SK-N-SH (cell line): ENCODE results near the gene FGF5. TPM values are rescaled to one million over a fixed set of nuclear protein-coding genes. Genes with fewer than 3 reads are reported as not detected.

Experiments used
- ELF1 ChIP-seq: IDR thresholded peaks from 2 replicates; pipeline ENCODE4 v1.4.0; 2012
- EP300 ChIP-seq, 2 experiments: IDR thresholded peaks; 2 replicates each; pipeline versions ENCODE4 v1.4.0 to v1.6.1; 2012; ENCODE audit warnings: borderline replicate concordance in 1 of 2, low read depth in 1 of 2, low read length in 1 of 2
- EZH2phosphoT487 ChIP-seq: fragments of 200-600 bp; sonication (generic); IDR thresholded peaks from 2 replicates; pipeline ENCODE4 v1.6.1; 2017; ENCODE audit warnings: low read depth, mixed run types, mild to moderate bottlenecking, antibody characterized with exemption, moderate library complexity, borderline replicate concordance
- FOSL2 ChIP-seq: IDR thresholded peaks from 2 replicates; pipeline ENCODE4 v1.4.0; 2012; ENCODE audit warnings: low read depth, mild to moderate bottlenecking, moderate library complexity, borderline replicate concordance
- GATA2 ChIP-seq: sonication (generic); formaldehyde crosslinking; IDR thresholded peaks from 2 replicates; pipeline ENCODE4 v1.5.0; 2020; ENCODE audit warnings: mild to moderate bottlenecking, missing genetic modification reagents
- JUND ChIP-seq: IDR thresholded peaks from 2 replicates; pipeline ENCODE4 v1.4.0; 2012
- MXI1 ChIP-seq: IDR thresholded peaks from 2 replicates; pipeline ENCODE4 v1.6.1; 2012; ENCODE audit warnings: mild to moderate bottlenecking, low read depth, low read length, improper control_type of control experiment
- NFIC ChIP-seq: IDR thresholded peaks from 2 replicates; pipeline ENCODE4 v1.4.0; 2012; ENCODE audit warnings: borderline replicate concordance
- RFX5 ChIP-seq: IDR thresholded peaks from 2 replicates; pipeline ENCODE4 v1.6.1; 2012; ENCODE audit warnings: mild to moderate bottlenecking, improper control_type of control experiment, low read length
- RXRA ChIP-seq: IDR thresholded peaks from 2 replicates; pipeline ENCODE4 v1.4.0; 2012; ENCODE audit warnings: low read depth, mild to moderate bottlenecking, borderline replicate concordance
- SMC3 ChIP-seq: IDR thresholded peaks from 2 replicates; pipeline ENCODE4 v1.6.1; 2012; ENCODE audit warnings: low read depth, low read length, improper control_type of control experiment
- TCF12 ChIP-seq: IDR thresholded peaks from 2 replicates; pipeline ENCODE4 v1.4.0; 2012
- TEAD4 ChIP-seq: IDR thresholded peaks from 2 replicates; pipeline ENCODE4 v1.4.0; 2012; ENCODE audit warnings: mild to moderate bottlenecking, borderline replicate concordance; ENCODE audit not compliant: insufficient read depth
- polyA plus RNA-seq, 3 experiments: library from polyadenylated mRNA; depleted of rRNA; stranded (reverse); fragments of >200 nt; gene quantifications; 2 replicates each; pipeline ENCODE4 v1.2.3, GENCODE V29; 2012
- TF ChIP-seq, protein P1 (sequence below): fragments of 150-350 bp; IDR thresholded peaks from 2 replicates; pipeline ENCODE4 v1.6.1; 2017; ENCODE audit warnings: antibody characterized with exemption, low read length, low read depth, borderline replicate concordance
- TF ChIP-seq, protein P2 (sequence below): IDR thresholded peaks from 2 replicates; pipeline ENCODE4; 2012
- TF ChIP-seq, protein P3 (sequence below): IDR thresholded peaks from 2 replicates; pipeline ENCODE4 v1.6.1; 2012; ENCODE audit warnings: mild to moderate bottlenecking, low read depth, low read length, moderate library complexity

Gene FGF5
- polyA plus RNA-seq, 1 of the 3 experiments (the other 2 are of a cell fraction), result 17.7 TPM

DNA sequence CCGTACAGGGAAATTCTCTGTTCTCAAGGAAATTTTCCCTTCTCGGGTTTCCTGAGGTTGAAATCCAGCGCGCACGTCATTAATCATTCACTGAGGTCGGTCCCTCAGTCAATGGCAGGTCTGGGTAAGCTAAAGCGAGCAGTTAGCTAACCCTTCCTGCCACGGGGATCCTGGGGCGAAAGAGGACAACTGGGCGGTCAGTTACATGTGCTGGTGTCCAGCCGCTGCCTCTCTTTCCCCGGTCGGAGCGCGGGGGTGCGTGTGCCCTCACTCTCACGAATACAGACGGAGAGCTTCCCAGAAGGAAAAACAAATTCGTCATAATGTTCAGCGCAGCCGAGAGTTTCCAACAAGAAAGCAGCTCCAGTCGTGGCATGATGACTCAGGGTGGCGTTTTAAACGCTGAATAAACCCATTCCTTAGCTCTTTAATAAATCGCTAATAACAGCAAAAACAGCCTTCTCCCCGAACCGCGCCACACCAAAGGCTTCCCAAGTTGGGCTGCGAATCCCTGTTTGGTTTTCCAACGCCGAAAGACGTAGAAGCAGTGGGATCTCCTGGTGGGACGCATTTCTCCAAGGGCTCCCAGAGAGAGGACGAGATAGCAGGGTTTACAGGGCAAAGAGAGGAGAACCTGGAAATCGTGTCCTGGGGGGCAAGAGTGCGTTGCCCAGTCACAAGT, 752 bp upstream of the FGF5 start (continued):
- TF ChIP-seq, protein P1, sequence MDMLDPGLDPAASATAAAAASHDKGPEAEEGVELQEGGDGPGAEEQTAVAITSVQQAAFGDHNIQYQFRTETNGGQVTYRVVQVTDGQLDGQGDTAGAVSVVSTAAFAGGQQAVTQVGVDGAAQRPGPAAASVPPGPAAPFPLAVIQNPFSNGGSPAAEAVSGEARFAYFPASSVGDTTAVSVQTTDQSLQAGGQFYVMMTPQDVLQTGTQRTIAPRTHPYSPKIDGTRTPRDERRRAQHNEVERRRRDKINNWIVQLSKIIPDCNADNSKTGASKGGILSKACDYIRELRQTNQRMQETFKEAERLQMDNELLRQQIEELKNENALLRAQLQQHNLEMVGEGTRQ, result no peak
- 0 out of 2 replicates have a peak, but pooled peaks have one; percentile 10 for TF ChIP-seq TEAD4
- TF ChIP-seq ELF1, result no peak
- no peak for TF ChIP-seq EZH2phosphoT487
- no peak for TF ChIP-seq SMC3
- TF ChIP-seq, protein P2, sequence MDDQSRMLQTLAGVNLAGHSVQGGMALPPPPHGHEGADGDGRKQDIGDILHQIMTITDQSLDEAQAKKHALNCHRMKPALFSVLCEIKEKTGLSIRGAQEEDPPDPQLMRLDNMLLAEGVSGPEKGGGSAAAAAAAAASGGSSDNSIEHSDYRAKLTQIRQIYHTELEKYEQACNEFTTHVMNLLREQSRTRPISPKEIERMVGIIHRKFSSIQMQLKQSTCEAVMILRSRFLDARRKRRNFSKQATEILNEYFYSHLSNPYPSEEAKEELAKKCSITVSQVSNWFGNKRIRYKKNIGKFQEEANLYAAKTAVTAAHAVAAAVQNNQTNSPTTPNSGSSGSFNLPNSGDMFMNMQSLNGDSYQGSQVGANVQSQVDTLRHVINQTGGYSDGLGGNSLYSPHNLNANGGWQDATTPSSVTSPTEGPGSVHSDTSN, result peak; percentile 91
- peak; percentile 31; the same call in 1 of the 2 replicates for TF ChIP-seq JUND
- TF ChIP-seq RFX5, result no peak
- TF ChIP-seq NFIC, result no peak
- TF ChIP-seq, protein P3, sequence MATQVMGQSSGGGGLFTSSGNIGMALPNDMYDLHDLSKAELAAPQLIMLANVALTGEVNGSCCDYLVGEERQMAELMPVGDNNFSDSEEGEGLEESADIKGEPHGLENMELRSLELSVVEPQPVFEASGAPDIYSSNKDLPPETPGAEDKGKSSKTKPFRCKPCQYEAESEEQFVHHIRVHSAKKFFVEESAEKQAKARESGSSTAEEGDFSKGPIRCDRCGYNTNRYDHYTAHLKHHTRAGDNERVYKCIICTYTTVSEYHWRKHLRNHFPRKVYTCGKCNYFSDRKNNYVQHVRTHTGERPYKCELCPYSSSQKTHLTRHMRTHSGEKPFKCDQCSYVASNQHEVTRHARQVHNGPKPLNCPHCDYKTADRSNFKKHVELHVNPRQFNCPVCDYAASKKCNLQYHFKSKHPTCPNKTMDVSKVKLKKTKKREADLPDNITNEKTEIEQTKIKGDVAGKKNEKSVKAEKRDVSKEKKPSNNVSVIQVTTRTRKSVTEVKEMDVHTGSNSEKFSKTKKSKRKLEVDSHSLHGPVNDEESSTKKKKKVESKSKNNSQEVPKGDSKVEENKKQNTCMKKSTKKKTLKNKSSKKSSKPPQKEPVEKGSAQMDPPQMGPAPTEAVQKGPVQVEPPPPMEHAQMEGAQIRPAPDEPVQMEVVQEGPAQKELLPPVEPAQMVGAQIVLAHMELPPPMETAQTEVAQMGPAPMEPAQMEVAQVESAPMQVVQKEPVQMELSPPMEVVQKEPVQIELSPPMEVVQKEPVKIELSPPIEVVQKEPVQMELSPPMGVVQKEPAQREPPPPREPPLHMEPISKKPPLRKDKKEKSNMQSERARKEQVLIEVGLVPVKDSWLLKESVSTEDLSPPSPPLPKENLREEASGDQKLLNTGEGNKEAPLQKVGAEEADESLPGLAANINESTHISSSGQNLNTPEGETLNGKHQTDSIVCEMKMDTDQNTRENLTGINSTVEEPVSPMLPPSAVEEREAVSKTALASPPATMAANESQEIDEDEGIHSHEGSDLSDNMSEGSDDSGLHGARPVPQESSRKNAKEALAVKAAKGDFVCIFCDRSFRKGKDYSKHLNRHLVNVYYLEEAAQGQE, result peak; percentile 22; the same call in 1 of the 2 replicates
- TF ChIP-seq TCF12, result 0 out of 2 replicates have a peak, but pooled peaks have one; percentile 3
- TF ChIP-seq GATA2 (CRISPR knock-in tag), result no peak
- TF ChIP-seq MXI1, result 0 out of 2 replicates have a peak, but pooled peaks have one; percentile 26
- TF ChIP-seq EP300 (IDR thresholded peaks at IDR 0.05; ENCODE audit: borderline replicate concordance in 1 of 2, low read depth in 1 of 2, low read length in 1 of 2), result peak in 1 of 2 experiments; percentile 11; a peak in 1 of 4 replicates
- peak; percentile 47; the same call in 1 of the 2 replicates for TF ChIP-seq RXRA
- peak; percentile 55; the same call in 1 of the 2 replicates for TF ChIP-seq FOSL2
